ENCODE measurements around the gene ADORA1. TPM values are rescaled to one million over a fixed set of nuclear protein-coding genes. Genes with fewer than 3 reads are reported as not detected.

ADORA1 gene
- total RNA-seq, 1 donor from 2014 or later = 2.1 TPM

GRCh38 chr1:203091761-203092330, 35.7 kb upstream of the ADORA1 start:
- no peak overlapping the region for H3K4me3 ChIP-seq (ENCODE audit: low read length in 3 of 3)
- no peaks in the 10 kb centered on the region for H3K27me3 ChIP-seq (ENCODE audit: control insufficient read depth in 3 of 3, insufficient read depth in 3 of 3, low read length in 3 of 3)
- peaks cover 13 to 19% (median 13%) of the 10 kb centered on the region in 3 donors for H3K4me1 ChIP-seq (ENCODE audit: control insufficient read depth in 3 of 3, insufficient read depth in 3 of 3, low read length in 3 of 3)
- H3K36me3 ChIP-seq (ENCODE audit: control insufficient read depth in 3 of 3, insufficient read depth in 3 of 3, low read length in 3 of 3) = no peaks in the 10 kb centered on the region
- H3K9me3 ChIP-seq (ENCODE audit: control insufficient read depth in 3 of 3, low read length in 3 of 3) = no peaks in the 10 kb centered on the region
- no peak overlapping the region for H3K27ac ChIP-seq (ENCODE audit: low read depth, low read length)
- no peak overlapping the region for H3K9ac ChIP-seq (ENCODE audit: low read depth in 1 of 3, low read length in 3 of 3)

DNA sequence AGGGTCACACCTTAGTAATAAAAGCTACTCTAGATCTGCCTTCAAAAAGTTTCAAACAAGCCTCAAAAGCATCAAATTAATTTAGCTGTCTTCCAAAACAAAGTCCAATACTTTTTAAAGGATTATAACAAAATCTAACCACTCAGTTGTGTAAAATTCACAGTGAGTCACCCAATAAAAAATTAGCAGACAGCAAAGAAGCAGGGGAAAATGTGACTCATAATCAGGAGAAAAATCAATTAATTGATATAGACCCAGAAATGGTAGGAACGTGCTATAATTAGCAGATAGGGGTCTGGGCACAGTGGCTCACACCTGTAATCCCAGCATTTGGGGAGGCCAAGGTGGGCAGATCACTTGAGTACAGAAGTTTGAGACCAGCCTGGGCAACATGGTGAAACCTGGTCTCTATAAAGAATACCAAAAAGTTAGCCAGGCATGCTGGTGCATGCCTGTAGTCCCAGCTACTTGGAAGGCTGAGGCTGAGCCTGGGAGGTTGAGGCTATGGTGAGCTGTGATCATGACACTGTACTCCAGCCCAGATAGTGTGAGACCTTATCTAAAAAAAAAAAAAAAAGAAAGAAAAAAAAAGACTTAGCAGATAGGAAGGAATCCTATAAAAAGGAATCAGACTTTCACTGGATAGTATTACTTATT, 33.6 kb upstream of the ADORA1 start:
- no peaks in the 10 kb centered on the region for H3K36me3 ChIP-seq (ENCODE audit: control insufficient read depth in 3 of 3, insufficient read depth in 3 of 3, low read length in 3 of 3)
- no peak overlapping the region for H3K9ac ChIP-seq (ENCODE audit: low read depth in 1 of 3, low read length in 3 of 3)
- H3K4me1 ChIP-seq (ENCODE audit: control insufficient read depth in 3 of 3, insufficient read depth in 3 of 3, low read length in 3 of 3) = peaks cover 11 to 17% (median 14%) of the 10 kb centered on the region in 3 donors
- H3K27ac ChIP-seq (ENCODE audit: low read depth, low read length) = no peak overlapping the region
- H3K4me3 ChIP-seq (ENCODE audit: low read length in 3 of 3) = no peak overlapping the region
- no peaks in the 10 kb centered on the region for H3K9me3 ChIP-seq (ENCODE audit: control insufficient read depth in 3 of 3, low read length in 3 of 3)
- H3K27me3 ChIP-seq (ENCODE audit: control insufficient read depth in 3 of 3, insufficient read depth in 3 of 3, low read length in 3 of 3) = no peaks in the 10 kb centered on the region

GRCh38 chr1:203095061-203095690, 32.4 kb upstream of the ADORA1 start:
- Histone ChIP-seq H3K36me3 (ENCODE audit: control insufficient read depth in 3 of 3, insufficient read depth in 3 of 3, low read length in 3 of 3) (no peaks in the 10 kb centered on the region), H3K27me3 (ENCODE audit: control insufficient read depth in 3 of 3, insufficient read depth in 3 of 3, low read length in 3 of 3) (no peaks in the 10 kb centered on the region), H3K4me3 (ENCODE audit: low read length in 3 of 3) (no peak overlapping the region), H3K9me3 (ENCODE audit: control insufficient read depth in 3 of 3, low read length in 3 of 3) (no peaks in the 10 kb centered on the region), H3K27ac (ENCODE audit: low read depth, low read length) (no peak overlapping the region), H3K9ac (ENCODE audit: low read depth in 1 of 3, low read length in 3 of 3) (no peak overlapping the region), H3K4me1 (ENCODE audit: control insufficient read depth in 3 of 3, insufficient read depth in 3 of 3, low read length in 3 of 3) (peaks cover 23 to 26% (median 26%) of the 10 kb centered on the region in 3 donors)

DNA sequence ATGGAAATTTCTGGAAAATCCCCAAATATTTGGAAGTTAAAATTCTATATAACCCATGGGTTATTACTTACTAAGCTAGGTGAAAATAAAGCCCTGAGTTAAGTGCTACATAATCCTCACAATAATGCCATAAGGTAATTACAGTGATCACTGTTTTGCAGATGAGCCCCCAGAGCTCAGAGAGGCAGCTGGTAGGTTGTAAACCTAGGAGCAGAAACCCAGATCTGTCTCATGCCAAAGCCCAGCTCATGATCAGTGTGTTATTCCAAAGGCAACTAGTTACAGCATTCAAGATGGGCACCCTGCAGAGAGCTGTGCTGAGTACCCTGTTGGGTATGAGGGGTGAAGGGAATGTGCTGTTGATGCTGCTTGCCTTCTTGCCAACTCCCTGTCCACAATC, 31.0 kb upstream of the ADORA1 start:
- Histone ChIP-seq H3K9ac (ENCODE audit: low read depth in 1 of 3, low read length in 3 of 3) (no peak overlapping the region), H3K27ac (ENCODE audit: low read depth, low read length) (no peak overlapping the region), H3K4me3 (ENCODE audit: low read length in 3 of 3) (no peak overlapping the region), H3K36me3 (ENCODE audit: control insufficient read depth in 3 of 3, insufficient read depth in 3 of 3, low read length in 3 of 3) (no peaks in the 10 kb centered on the region), H3K4me1 (ENCODE audit: control insufficient read depth in 3 of 3, insufficient read depth in 3 of 3, low read length in 3 of 3) (peaks cover 23% of the 10 kb centered on the region in 3 donors), H3K9me3 (ENCODE audit: control insufficient read depth in 3 of 3, low read length in 3 of 3) (no peaks in the 10 kb centered on the region), H3K27me3 (ENCODE audit: control insufficient read depth in 3 of 3, insufficient read depth in 3 of 3, low read length in 3 of 3) (no peaks in the 10 kb centered on the region)

- no peak overlapping the region for H3K9ac ChIP-seq (ENCODE audit: low read depth in 1 of 3, low read length in 3 of 3)
- no peaks in the 10 kb centered on the region for H3K36me3 ChIP-seq (ENCODE audit: control insufficient read depth in 3 of 3, insufficient read depth in 3 of 3, low read length in 3 of 3)
- no peaks in the 10 kb centered on the region for H3K27me3 ChIP-seq (ENCODE audit: control insufficient read depth in 3 of 3, insufficient read depth in 3 of 3, low read length in 3 of 3)
- no peak overlapping the region for H3K27ac ChIP-seq (ENCODE audit: low read depth, low read length)
- H3K4me3 ChIP-seq (ENCODE audit: low read length in 3 of 3) = no peak overlapping the region
- peaks cover 19 to 25% (median 23%) of the 10 kb centered on the region in 3 donors for H3K4me1 ChIP-seq (ENCODE audit: control insufficient read depth in 3 of 3, insufficient read depth in 3 of 3, low read length in 3 of 3)
- no peaks in the 10 kb centered on the region for H3K9me3 ChIP-seq (ENCODE audit: control insufficient read depth in 3 of 3, low read length in 3 of 3)
Observed at GRCh38 chr1:203097001-203097400, 30.5 kb upstream of the ADORA1 start.

- Histone ChIP-seq H3K4me3 (ENCODE audit: low read length in 3 of 3) (no peak overlapping the region), H3K9ac (ENCODE audit: low read depth in 1 of 3, low read length in 3 of 3) (peak overlapping the region in 2 of 3 donors; percentile 5 to 17), H3K27me3 (ENCODE audit: control insufficient read depth in 3 of 3, insufficient read depth in 3 of 3, low read length in 3 of 3) (no peaks in the 10 kb centered on the region), H3K9me3 (ENCODE audit: control insufficient read depth in 3 of 3, low read length in 3 of 3) (no peaks in the 10 kb centered on the region), H3K4me1 (ENCODE audit: control insufficient read depth in 3 of 3, insufficient read depth in 3 of 3, low read length in 3 of 3) (peaks cover 19 to 32% (median 23%) of the 10 kb centered on the region in 3 donors), H3K27ac (ENCODE audit: low read depth, low read length) (no peak overlapping the region), H3K36me3 (ENCODE audit: control insufficient read depth in 3 of 3, insufficient read depth in 3 of 3, low read length in 3 of 3) (no peaks in the 10 kb centered on the region)
Observed at GRCh38 chr1:203098445-203098844, 29.1 kb upstream of the ADORA1 start.

GRCh38 chr1:203098914-203099520, 28.5 kb upstream of the ADORA1 start:
- no peak overlapping the region for H3K4me3 ChIP-seq (ENCODE audit: low read length in 3 of 3)
- H3K9me3 ChIP-seq (ENCODE audit: control insufficient read depth in 3 of 3, low read length in 3 of 3) = no peaks in the 10 kb centered on the region
- H3K27ac ChIP-seq (ENCODE audit: low read depth, low read length) = no peak overlapping the region
- no peaks in the 10 kb centered on the region for H3K27me3 ChIP-seq (ENCODE audit: control insufficient read depth in 3 of 3, insufficient read depth in 3 of 3, low read length in 3 of 3)
- H3K9ac ChIP-seq (ENCODE audit: low read depth in 1 of 3, low read length in 3 of 3) = peak overlapping the region in 2 of 3 donors; percentile 17 to 34
- H3K4me1 ChIP-seq (ENCODE audit: control insufficient read depth in 3 of 3, insufficient read depth in 3 of 3, low read length in 3 of 3) = peaks cover 19 to 32% (median 23%) of the 10 kb centered on the region in 3 donors
- no peaks in the 10 kb centered on the region for H3K36me3 ChIP-seq (ENCODE audit: control insufficient read depth in 3 of 3, insufficient read depth in 3 of 3, low read length in 3 of 3)

- Histone ChIP-seq H3K36me3 (ENCODE audit: control insufficient read depth in 3 of 3, insufficient read depth in 3 of 3, low read length in 3 of 3) (no peaks in the 10 kb centered on the region), H3K27ac (ENCODE audit: low read depth, low read length) (peak overlapping the region; percentile 8), H3K4me3 (ENCODE audit: low read length in 3 of 3) (no peak overlapping the region), H3K9me3 (ENCODE audit: control insufficient read depth in 3 of 3, low read length in 3 of 3) (no peaks in the 10 kb centered on the region), H3K4me1 (ENCODE audit: control insufficient read depth in 3 of 3, insufficient read depth in 3 of 3, low read length in 3 of 3) (peaks cover 19 to 32% (median 23%) of the 10 kb centered on the region in 3 donors), H3K9ac (ENCODE audit: low read depth in 1 of 3, low read length in 3 of 3) (peak overlapping the region in 2 of 3 donors; percentile 24 to 27), H3K27me3 (ENCODE audit: control insufficient read depth in 3 of 3, insufficient read depth in 3 of 3, low read length in 3 of 3) (no peaks in the 10 kb centered on the region)
Observed at GRCh38 chr1:203099805-203100515, 27.6 kb upstream of the ADORA1 start.

DNA sequence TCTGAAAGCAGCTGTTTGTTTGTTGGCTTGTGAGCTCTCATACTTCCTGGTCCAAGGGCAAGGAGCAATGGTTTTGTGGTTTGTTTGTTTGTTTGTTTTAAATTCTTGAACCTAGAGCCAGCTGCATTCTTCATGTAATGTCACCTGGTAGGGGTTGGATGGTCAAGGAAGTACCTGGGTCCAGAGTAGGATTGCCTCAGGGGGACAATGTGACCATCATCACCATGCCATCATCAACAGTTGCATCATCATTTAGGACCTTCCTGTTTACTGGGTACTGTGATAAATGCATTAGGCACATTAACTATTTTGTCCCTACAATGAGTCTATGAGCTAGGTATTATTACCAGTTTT, 27.0 kb upstream of the ADORA1 start:
- Histone ChIP-seq H3K36me3 (ENCODE audit: control insufficient read depth in 3 of 3, insufficient read depth in 3 of 3, low read length in 3 of 3) (no peaks in the 10 kb centered on the region), H3K4me1 (ENCODE audit: control insufficient read depth in 3 of 3, insufficient read depth in 3 of 3, low read length in 3 of 3) (peaks cover 19 to 32% (median 23%) of the 10 kb centered on the region in 3 donors), H3K27ac (ENCODE audit: low read depth, low read length) (no peak overlapping the region), H3K9me3 (ENCODE audit: control insufficient read depth in 3 of 3, low read length in 3 of 3) (no peaks in the 10 kb centered on the region), H3K9ac (ENCODE audit: low read depth in 1 of 3, low read length in 3 of 3) (no peak overlapping the region), H3K4me3 (ENCODE audit: low read length in 3 of 3) (no peak overlapping the region), H3K27me3 (ENCODE audit: control insufficient read depth in 3 of 3, insufficient read depth in 3 of 3, low read length in 3 of 3) (no peaks in the 10 kb centered on the region)
